ENCODE measurements around the gene EEF1AKMT3.
"Not testable (repeated sequence)": the region's sequence is repeated elsewhere in the genome, so short reads cannot be mapped to it uniquely, and the experiment has no call there.

The EEF1AKMT3 gene

DNA sequence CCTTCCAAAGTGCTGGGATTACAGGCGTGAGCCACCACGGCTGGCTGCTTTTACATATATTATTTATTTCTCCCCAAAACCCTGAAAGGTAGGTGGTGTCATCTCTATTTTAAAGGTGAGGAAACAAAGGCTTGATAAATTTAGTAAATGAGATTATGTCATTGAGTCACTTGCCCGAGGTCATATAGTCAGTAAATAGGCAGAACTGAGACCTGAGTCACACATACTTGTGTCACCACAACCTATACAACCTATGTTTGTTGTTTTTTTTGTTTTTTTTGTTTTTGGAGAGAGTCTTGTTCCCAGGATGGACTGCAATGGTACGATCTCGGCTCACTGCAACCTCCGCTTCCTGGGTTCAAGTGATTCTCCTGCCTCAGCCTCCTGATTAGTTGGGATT is 22.9 kb downstream of the EEF1AKMT3 start:
- DNase-seq, result peak; percentile 51

DNA sequence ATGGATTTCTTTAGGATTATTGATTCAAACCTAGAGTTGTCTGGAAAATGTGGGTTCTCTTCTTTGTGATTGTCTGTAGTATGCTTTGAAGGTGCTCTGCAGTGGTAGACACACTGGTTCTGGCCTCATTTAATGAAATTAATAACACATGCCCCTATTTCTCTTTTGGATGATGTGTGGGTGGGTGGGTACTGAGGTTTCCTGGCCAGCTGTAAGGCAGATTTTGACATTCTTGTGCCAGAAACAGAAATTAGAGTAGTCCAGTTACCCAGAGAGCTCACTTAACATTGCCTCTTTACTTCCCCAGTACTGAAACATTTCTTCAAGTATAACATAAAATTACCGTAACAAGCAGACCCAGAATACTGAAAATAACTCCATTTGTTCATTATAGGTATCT is 24.6 kb downstream of the EEF1AKMT3 start:
- DNase-seq, result no peak

- DNase-seq, result peak; percentile 67
These were observed 25.5 kb downstream of the EEF1AKMT3 start for GRCh38 chr12:57797933-57798332.

DNA sequence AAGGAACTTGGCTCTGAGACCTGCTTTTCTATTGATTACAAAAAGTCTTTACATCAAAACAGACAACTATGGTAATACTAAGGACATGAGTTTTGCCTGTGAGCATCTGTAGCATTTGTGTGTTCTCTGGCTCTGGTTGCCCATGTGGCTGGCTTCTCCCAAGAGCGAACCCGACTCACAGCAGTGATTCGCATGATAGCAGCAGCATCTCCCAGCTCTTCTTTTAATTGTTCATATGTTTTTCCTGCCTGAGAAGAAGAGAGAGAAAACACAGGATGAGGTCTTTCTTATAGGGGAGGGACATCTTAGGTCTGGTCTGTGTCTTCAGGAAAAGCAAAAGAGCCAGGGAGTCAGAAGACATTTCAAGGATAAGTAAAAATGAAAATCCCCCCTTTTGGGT is 28.6 kb downstream of the EEF1AKMT3 start:
- no peak for DNase-seq

DNA sequence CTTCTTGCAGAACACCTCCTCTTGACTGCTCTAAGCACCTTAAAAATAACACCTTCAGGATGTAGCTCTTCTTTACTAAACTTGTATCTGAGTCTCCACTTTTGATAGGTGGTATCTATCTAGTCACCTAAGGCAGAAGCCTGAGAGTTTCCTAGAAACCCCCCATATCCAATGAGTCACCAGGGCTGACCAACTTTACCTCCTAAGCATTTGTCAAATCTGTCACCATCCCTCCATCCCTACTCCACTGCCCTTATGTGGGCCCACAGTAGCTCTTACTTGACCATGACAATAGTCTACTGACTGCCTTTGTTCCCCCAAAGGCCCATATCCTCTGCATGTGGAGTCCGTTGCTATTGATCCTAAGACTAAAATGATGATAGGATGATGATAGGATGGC is 30.2 kb downstream of the EEF1AKMT3 start:
- no peak for DNase-seq

- DNase-seq, result peak; percentile 44
These were observed 31.0 kb downstream of the EEF1AKMT3 start for GRCh38 chr12:57803319-57803893.

GRCh38 chr12:57806677-57807076 is 34.3 kb downstream of the EEF1AKMT3 start:
- DNase-seq, result no peak

DNA sequence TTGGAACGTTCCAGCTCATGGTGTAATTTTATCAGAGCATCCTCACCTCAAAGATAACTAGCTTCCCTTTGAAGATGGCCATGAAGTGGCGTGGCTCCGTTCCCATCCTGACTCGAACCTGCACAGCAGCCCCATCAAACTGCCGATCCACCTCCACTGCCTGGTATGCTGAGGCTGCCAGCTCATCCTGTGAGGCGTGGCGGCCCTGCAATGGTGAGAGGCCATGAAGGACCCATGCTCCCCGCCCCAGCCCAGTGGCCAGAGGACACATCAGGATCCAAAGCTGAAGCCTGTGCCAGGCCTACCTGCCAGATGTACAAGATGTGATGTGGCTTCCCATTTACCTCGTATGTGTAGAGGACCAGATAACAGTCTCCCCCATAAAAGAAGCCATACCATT is 34.9 kb downstream of the EEF1AKMT3 start:
- DNase-seq, result no peak

DNA sequence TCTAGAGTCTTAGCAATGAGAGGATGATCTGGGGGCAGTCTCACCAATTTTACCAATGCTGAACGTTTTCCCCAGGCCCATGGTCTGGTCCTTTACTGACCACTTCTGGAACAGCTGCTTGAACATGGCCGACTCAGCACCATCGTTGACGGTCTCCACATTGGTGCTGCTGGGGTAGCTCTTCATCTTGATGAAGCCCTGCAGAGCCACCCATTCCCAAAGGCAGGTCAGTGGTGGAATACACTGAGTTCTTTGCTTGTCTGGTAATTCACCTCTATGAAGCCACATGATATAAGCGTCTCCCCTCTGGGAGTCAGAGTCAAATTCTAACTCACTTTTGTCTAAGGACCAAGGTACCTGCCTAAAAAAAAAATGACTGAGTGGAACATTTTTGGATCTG is 35.9 kb downstream of the EEF1AKMT3 start:
- no peak for DNase-seq

DNA sequence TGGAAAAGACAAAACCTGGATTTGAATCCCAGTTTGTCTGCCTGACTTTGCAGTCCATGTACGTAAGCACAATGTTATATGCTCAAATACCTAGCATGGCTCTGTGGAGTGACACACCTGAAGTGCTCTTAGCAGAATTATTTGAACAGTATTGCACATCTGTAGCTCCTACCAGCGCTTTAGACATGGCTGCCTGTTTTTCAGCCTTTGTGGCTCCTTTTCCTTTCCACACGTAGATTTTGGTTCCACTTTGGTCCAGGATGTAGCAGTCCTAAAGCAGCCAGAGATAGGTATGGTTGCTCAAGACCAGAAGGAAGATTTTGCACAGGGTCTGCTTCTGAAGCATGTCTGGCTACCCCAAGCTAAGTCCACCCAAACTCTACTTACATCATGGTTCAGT is 37.0 kb downstream of the EEF1AKMT3 start:
- no peak for DNase-seq

DNA sequence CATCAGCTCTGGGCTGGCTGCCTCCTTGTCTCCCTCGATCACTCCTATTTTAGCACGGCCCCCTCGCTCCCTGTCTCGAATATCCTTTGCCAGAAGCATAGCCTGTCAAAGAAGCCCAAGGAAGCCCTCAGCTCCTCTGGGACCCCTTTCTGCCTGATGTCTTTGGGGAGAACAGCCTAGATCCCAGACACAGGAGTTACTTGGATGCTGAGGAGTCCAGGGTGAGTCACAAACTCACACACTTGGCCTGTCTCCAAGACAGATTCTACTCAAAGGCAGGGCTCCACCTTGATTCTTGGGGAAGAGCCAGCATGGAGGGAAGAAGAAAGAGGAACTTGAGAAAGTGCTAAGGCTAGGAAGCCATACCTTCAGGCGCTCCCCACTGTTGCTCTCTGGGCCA is 38.0 kb downstream of the EEF1AKMT3 start:
- no peak for DNase-seq

DNA sequence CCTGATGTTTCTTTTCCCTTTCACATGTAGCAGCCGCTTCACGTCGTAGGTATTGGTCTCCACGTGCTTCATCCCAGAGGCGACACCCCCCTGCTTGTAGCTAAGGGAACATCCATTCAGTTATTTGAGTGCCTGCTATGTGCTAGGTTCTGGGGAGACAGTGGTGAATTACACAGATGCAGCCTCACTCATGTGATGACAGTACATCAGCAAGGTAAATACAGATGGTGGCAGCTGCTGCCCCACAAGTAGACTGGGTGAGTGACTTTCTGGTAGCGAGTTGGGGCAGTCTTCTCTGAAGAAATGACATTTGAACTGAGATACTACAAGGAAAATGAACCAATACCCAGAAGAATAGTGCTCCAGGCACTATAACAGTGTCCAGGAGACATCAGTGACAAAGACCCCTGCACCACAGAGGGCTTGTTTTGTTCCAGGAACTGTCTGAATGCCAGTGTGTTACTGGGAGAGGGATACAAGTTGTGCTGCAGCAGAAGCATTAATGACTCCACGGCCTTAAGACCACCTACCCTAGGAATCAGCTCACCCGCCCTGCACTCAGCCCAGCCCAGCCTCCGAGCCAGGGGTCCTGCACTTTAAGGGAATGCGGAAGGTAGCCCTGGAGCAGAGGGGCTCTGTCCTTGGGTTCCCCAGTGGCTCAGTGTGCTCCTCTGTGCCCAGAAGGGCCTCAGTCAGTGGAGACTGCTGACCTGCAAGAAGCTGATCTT is 38.8 kb downstream of the EEF1AKMT3 start:
- DNase-seq, result no peak

DNA sequence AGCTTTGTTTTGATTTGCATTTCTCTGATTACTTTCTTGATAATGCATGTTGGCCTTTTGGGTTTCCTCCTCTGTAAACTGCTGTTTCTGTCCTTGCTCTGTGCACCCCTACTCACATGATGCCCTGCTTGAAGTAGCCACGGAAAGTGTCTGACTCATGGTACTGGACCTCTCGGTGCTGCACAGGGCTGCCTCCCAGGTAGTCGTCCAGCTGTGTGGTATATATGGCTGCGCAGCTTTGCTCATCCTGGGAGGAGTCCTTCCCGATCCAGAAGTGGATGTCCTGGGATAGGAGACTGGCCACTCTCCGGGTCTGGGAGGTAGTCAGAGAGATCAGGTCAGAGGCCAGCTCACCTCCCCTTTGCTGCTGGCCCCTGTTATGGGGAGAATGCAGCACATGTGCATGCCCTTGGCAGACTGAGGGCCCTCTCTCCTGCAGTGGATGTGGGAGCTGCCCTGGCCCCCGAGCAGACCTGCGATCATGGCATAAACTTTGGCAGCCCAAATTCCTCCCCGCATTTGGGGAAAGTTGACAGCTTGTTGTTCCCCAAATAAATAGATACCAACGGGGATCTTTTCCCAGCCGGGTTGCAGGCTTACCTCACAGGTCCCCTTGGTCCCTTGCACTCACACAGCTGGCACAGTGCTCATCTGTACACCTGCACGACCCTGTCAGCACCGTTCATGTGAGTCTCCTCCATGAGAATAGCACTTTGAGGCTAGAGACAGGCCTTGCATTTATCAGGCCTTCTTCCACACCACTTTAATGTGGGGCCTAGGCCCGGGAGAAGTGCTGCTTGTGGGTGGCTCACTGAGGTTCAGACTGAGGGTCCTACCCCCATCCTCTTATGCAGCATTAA is 40.9 kb downstream of the EEF1AKMT3 start:
- no peak for DNase-seq

DNA sequence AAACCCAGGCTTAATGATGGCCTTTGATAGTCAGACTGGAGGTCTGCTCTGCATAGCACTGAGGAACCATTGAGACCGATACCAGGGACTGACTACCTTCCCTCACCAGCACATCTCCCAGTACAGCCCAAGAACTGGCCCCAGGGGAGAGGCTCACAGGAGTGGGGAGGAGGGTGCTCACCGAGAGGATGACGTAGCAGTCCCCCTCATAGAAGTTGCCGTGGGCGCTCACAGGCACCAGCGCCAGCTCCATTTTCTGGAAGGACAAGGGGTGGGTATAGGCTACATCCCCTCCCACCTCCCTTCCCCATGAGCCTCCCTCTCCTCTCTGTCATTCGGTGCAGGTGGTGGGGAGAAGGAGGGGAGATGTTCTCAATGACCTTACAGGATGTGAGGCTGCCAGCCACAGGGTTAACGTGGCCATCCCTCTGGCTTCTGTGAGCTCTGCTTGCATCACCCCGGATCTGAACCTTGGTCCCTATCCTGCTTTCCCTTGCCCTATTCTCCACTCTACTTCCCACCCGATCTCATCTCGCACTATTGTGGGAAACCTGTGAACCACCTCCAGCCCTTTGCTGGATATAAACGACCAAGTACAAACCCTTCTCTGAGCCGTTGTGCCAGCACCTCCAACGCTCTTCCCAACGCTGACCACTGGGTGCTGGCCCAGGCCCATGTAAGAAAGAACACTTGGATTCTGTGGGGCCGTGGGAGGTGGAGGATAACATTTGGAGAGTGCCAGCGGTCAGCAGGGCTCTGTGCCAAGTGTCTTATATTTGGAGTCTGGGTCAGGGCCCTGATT is 41.8 kb downstream of the EEF1AKMT3 start:
- no peak for DNase-seq

- DNase-seq, result no peak
These were observed 43.0 kb downstream of the EEF1AKMT3 start for GRCh38 chr12:57815177-57816000.

DNA sequence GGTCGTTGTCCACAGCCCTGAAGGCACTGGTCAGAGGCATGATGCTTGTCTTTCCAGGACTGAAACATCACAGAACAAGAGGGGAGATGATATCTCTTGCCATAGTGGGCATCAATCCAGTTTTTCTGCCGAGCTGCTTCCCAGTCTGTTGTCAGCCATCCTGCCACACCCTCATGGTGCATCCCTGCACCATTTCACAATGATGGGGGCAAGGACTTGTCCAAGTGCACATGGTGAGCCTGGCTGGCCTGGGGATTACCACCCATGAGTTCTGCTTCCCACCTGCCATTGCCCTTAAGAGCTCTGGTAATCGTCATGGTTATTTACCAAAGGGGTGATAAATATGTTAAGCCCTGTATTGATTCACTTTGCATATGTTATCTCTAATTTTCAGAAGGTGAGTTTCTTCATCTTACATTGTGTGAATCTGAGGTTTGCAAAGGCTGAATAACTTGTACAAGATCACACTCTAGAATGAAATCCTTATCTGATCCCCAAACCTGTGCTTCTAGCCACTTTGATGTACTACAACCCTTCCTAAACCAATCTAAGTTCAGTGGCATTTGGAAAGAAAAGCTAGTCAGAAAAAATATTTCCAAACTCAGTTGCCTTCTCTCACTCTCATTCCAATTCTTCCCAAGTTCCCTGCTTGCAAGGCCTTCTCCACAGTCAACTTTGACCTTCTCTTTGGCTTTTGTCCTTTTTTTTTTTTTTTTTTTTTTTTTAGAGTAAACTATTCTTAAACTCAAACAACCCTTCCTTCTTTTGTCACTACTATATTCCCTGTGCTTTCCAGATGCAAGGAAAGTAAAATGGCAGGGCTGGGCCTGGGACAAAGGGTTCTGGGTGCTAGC is 43.8 kb downstream of the EEF1AKMT3 start:
- DNase-seq, result no peak

- DNase-seq, result peak; percentile 77
These were observed 44.4 kb downstream of the EEF1AKMT3 start for GRCh38 chr12:57816855-57817151.

DNA sequence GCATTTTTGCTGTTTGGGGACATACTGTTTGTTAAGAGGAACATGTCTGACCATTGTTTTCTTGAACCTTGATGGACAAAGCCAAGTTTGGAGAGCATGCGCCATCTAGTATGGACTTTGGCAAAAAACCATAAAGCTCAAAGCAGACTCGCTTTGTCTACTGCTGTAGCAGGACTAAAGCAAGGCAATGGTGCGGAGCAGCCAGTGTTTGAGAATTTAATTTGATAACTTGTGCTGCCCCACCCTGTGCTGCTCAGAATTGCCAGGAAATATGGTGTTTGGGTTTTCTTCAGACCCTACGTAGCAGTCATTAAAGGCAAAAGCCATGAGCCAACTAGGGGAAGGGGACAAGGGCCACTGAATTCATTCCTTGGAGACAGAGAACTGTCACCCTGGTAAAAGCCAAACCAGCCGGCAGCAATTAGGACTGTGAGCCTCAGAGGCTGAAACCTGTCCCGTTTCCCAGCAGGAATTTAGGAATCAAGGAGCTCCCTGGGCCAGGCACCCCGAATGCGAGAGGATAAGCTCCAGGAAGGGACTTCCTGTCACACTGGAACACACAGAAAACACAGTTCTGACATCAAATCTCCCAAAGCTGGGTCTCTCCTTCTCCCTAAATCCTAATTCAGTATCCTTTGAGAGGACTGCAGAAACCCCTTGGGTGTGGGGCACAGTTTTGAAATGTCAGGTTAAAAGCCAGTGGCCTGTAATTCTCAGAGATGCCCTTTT is 45.0 kb downstream of the EEF1AKMT3 start:
- DNase-seq, result no peak

GRCh38 chr12:57817990-57818331 is 45.5 kb downstream of the EEF1AKMT3 start:
- not testable (repeated sequence) for DNase-seq

DNA sequence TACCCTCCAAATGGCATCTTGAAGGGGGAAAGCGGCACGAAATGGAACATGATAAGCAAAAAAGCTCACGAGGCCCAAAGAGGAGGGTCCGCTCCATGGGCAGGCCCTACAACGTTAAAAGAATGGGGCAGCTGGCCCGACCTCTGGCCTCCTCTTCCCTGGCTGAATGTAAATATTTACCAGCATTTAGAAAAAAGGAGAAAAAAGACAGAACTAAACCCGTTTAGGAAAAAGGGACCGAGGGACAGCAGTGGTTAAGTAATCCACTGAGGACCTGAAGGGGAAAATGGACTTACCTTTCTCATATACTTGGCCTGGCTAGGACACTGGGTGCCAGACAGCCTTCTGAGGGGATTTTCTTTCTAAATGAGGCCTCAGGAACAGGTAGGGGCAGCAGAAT is 47.7 kb downstream of the EEF1AKMT3 start:
- not testable (repeated sequence) for DNase-seq

DNA sequence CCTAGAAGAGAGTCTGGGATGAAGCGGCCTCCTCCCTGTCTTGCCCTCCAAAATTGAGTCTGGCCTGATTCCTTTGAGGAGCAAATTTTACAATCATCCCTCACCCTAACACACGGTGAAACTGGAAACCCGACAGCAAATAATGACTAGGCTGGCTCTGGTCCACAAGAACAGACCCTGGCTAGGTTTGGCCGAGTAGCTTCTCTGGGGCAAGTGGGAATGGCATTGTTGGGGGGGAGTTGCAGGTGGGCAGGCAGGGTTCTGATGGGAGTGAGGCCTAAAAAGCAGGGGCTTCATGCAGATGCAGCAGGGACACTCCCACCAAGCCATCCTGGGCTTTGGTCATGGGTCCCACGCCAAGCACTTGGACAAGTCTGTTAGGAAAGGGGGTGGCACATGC is 48.6 kb downstream of the EEF1AKMT3 start:
- not testable (repeated sequence) for DNase-seq
